Activated naive CD8-positive, alpha-beta T cell treated with anti-CD3 and anti-CD28 coated beads for 36 hours (primary cell): Measurements from ENCODE around the gene RYR3. TPM values are rescaled to one million over a fixed set of nuclear protein-coding genes. Genes with fewer than 3 reads are reported as not detected.

Source experiments
- DNase-seq: peaks from one replicate; pipeline ENCODE4 v3.0.0; 2021
- H3K27ac Mint-ChIP-seq: one replicate; pipeline ENCODE4 v1.8.0; 2022; ENCODE audit warnings: mild to moderate bottlenecking, moderate library complexity, mixed read lengths
- H3K27me3 Mint-ChIP-seq: one replicate; pipeline ENCODE4 v1.8.0; 2022; ENCODE audit warnings: mild to moderate bottlenecking, mixed read lengths
- H3K36me3 Mint-ChIP-seq: one replicate; pipeline ENCODE4 v1.8.0; 2021; ENCODE audit warnings: mild to moderate bottlenecking, mixed read lengths
- H3K4me1 Mint-ChIP-seq: one replicate; pipeline ENCODE4 v1.8.0; 2021; ENCODE audit warnings: mixed read lengths
- H3K4me3 Mint-ChIP-seq: one replicate; pipeline ENCODE4 v1.8.0; 2022; ENCODE audit warnings: mild to moderate bottlenecking, moderate library complexity, mixed read lengths
- H3K9me3 Mint-ChIP-seq: one replicate; pipeline ENCODE4 v1.8.0; 2022; ENCODE audit warnings: mixed read lengths
- total RNA-seq, 2 experiments: library from RNA; stranded (reverse); gene quantifications; one replicate each; pipeline ENCODE4 v1.2.3, GENCODE V29; 2021

The RYR3 gene
- total RNA-seq, 2 experiments from 2014 or later: not detected

DNA sequence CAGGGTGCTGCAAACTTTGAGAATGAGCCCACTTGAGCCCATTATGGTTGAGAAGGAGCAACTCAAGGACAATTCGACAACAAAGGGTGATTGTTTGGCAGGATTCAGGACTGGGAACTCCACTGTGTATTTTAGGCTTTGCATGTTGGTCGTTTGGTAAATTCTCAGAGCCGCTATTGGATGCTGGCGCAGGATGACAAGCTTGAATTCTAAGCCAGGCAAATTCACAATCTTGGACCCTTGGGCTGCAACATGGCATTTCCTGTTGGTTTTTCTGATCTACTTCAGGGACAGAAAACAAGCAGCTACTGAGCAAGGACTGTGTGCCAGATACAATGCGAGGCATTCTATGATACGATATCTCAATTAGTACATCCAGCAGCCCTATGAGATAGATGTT is 82.8 kb downstream of the RYR3 start:
- H3K36me3 Mint-ChIP-seq: no peaks in the 10 kb centered on the region
- no peaks in the 10 kb centered on the region for H3K4me1 Mint-ChIP-seq
- H3K27ac Mint-ChIP-seq: no peak overlapping the region
- peaks cover 7% of the 10 kb centered on the region for H3K27me3 Mint-ChIP-seq
- H3K4me3 Mint-ChIP-seq: no peak overlapping the region
- DNase-seq: no peak
- no peaks in the 10 kb centered on the region for H3K9me3 Mint-ChIP-seq

DNA sequence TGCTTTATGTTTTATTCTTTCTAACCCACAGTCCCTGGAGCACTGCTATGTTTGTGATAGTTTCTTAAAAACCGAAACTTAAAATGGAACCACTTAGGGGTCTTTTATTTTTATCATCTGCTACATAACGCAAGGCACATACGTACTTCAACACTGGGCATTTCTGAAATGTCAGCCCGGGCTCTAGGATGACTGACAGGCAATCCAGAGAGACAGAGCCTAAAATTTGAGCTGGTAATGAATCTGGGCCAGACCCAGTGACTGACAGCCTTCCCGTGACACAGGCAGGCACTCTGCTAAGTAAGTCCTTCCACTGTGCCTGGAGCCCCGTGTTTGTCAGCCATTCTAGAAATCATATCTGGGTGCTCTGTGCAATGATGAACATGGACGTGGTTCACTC is 84.6 kb downstream of the RYR3 start:
- Mint-ChIP-seq H3K9me3 (no peaks in the 10 kb centered on the region), H3K36me3 (no peaks in the 10 kb centered on the region), H3K4me1 (no peaks in the 10 kb centered on the region), H3K4me3 (no peak overlapping the region), H3K27ac (no peak overlapping the region), H3K27me3 (peaks cover 2% of the 10 kb centered on the region)
- DNase-seq: no peak

DNA sequence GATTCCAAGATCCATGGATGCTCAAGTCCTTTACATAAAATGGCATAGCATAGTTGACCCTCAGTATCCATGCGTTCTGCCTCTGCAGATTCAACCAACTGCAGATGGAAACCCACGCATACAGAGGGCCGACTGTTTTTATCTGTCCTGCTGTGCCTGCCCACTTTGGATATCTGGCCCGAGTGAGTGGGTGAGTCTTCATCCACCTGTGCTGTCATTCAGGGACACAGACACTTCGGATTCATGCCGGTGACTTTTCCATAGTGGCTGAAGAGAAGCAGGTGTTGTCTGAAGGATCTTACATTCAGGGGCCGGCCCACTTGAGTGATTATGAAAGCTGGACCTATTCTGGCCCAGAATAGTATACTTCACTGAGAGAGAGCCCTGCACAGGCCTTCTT is 85.1 kb downstream of the RYR3 start:
- DNase-seq: no peak
- Mint-ChIP-seq H3K27ac (no peak overlapping the region), H3K4me1 (no peaks in the 10 kb centered on the region), H3K4me3 (no peak overlapping the region), H3K9me3 (no peaks in the 10 kb centered on the region), H3K36me3 (no peaks in the 10 kb centered on the region), H3K27me3 (no peaks in the 10 kb centered on the region)

DNA sequence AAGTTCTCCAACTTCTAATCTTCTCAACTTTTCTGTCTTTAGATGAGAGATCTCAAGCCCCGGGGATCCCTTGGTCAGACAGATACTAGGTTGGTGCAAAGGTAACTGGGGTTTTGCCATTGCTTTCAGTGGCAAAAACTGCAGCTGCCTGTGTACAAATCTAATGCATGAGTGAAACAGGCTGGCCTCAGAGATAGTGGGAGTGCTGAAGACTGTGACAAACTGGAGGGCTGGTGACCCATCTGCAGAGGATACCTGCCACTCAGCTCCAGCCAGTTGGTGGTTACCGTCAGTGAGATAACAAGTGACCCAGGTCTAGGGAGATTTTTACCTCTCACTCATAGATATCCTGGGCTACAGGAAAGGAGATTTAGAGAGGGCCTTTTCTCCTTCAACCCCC is 85.7 kb downstream of the RYR3 start:
- Mint-ChIP-seq H3K4me1 (no peaks in the 10 kb centered on the region), H3K36me3 (no peaks in the 10 kb centered on the region), H3K9me3 (no peaks in the 10 kb centered on the region), H3K27ac (no peak overlapping the region), H3K27me3 (no peaks in the 10 kb centered on the region), H3K4me3 (no peak overlapping the region)
- DNase-seq: no peak

DNA sequence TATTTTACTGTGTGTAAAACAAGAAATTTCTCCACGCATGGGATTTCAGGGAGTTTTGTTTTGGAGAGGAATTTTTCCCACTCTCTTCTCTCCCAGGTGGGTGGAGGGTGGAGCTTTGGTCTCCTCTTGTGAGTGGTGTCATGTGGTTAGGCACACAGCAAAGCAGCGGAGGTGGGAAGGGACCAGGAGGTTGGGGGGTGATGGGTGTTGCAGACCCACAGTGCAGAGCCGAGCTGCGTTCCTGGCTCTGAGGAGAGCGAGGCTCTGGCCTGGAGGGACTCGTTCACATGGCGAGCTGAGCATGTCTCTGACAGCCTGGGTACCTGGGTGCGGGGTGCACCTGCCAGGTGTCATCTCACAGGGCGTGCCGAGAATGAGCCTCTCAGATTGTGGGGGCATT is 87.8 kb downstream of the RYR3 start:
- H3K9me3 Mint-ChIP-seq: no peaks in the 10 kb centered on the region
- H3K4me1 Mint-ChIP-seq: no peaks in the 10 kb centered on the region
- no peaks in the 10 kb centered on the region for H3K27me3 Mint-ChIP-seq
- no peak for DNase-seq
- no peak overlapping the region for H3K27ac Mint-ChIP-seq
- H3K4me3 Mint-ChIP-seq: no peak overlapping the region
- H3K36me3 Mint-ChIP-seq: no peaks in the 10 kb centered on the region

DNA sequence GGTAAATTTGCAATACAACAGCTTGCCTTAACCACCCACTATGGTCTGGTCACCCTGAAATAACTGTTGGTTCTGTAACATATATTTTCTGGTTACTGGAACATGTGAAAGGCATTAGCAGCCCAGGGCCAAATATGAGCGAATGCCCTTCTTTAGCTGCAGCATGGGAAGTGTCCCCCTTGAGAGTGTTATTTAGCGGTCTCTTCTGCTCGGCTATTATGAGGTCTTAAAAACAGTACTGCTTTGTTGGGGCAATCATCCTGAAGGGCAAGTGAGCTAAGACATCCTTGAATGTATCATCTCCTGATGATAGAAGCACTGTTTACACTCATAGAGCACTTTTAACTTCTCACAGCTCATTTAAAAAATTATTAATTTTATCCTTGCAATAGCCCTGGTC is 90.2 kb downstream of the RYR3 start:
- H3K4me1 Mint-ChIP-seq: no peaks in the 10 kb centered on the region
- no peaks in the 10 kb centered on the region for H3K36me3 Mint-ChIP-seq
- no peak overlapping the region for H3K27ac Mint-ChIP-seq
- H3K9me3 Mint-ChIP-seq: no peaks in the 10 kb centered on the region
- no peak for DNase-seq
- no peak overlapping the region for H3K4me3 Mint-ChIP-seq
- no peaks in the 10 kb centered on the region for H3K27me3 Mint-ChIP-seq

DNA sequence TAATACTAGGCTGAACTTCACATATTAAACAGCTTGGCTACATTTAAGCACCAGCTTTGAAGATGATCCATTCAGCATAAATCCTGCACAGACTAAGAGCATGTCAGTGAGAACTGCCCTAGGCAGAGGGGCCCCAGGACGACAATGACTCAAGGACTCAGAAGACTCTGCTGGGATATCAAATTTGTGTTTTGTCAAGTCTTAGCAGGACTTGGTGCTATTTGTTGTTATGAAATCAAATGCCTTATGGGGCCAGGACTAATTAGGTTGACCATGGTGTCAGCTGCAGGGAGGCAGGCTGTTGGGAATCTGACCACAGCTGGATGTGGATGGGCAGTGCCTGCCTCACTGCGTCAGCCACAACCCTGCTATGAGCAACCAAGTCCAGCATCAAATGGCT is 91.8 kb downstream of the RYR3 start:
- no peaks in the 10 kb centered on the region for H3K9me3 Mint-ChIP-seq
- H3K27me3 Mint-ChIP-seq: no peaks in the 10 kb centered on the region
- DNase-seq: no peak
- H3K27ac Mint-ChIP-seq: no peak overlapping the region
- no peak overlapping the region for H3K4me3 Mint-ChIP-seq
- H3K4me1 Mint-ChIP-seq: no peaks in the 10 kb centered on the region
- no peaks in the 10 kb centered on the region for H3K36me3 Mint-ChIP-seq

DNA sequence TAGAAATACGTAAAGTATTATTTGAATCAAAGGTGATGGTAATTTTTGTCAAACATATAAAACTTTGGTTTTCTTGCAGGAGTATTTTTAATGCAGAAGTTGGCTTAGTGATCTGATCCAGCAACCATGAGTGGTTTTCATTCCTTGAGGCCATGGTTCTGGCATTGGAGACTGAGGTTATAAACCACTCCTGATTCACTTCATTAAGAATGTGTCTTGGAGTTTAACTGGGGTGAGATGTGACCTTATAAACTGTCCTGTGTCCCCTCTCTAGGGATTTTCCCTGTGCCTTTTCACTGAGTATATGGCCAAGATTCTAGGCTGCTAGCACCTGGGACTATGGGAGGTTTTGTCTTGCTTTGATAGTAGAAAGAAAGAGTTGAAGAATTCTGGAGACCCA is 94.3 kb downstream of the RYR3 start:
- Mint-ChIP-seq H3K4me1 (no peaks in the 10 kb centered on the region), H3K27ac (no peak overlapping the region), H3K27me3 (no peaks in the 10 kb centered on the region), H3K4me3 (no peak overlapping the region), H3K36me3 (no peaks in the 10 kb centered on the region), H3K9me3 (no peaks in the 10 kb centered on the region)
- no peak for DNase-seq

DNA sequence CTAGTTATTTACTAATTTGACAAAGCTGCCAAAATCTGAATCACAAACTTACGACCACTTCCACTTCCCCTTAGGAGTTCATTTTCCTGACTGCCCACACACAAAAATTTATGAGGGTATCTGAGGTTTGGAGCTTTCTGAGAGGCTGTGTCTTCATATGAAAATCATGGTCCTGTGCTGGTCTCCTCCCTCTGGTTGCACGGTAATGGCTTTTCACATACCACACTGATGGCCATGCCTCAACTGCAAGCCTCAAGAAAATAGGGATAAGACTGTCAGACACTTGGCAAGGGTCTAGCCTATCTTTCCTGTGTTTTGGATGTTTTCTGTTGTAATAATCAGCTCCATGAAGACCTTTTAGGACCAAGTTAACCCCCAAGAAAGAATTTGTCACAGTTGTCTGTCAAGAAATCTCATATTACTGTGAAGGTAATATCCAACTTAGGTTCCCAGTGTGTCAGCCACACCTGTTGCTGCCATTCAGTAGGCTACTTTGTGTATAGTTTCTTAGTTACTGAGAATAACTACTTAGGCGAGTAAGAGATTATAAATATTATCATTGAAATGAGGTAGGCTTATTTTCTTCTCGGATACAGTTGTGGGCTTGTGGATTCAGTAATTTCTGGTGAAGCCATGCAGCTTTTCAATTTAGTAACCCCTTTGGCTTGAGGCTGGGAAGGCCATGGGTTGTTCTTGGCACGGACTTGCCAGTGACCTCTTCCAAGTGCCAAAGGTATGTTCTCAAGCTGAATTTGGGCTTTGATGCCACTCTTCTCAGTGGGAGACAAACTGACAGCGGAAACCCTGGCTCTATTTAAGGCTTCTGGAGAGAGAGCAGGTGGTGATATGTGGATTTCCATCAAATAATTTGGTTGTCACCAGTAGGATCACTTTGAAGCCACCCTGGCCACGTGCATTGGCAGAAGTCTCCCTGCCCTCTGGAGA is 101.1 kb downstream of the RYR3 start:
- H3K36me3 Mint-ChIP-seq: no peaks in the 10 kb centered on the region
- H3K27me3 Mint-ChIP-seq: no peaks in the 10 kb centered on the region
- no peaks in the 10 kb centered on the region for H3K9me3 Mint-ChIP-seq
- no peak overlapping the region for H3K4me3 Mint-ChIP-seq
- no peak overlapping the region for H3K27ac Mint-ChIP-seq
- no peaks in the 10 kb centered on the region for H3K4me1 Mint-ChIP-seq
- DNase-seq: no peak

DNA sequence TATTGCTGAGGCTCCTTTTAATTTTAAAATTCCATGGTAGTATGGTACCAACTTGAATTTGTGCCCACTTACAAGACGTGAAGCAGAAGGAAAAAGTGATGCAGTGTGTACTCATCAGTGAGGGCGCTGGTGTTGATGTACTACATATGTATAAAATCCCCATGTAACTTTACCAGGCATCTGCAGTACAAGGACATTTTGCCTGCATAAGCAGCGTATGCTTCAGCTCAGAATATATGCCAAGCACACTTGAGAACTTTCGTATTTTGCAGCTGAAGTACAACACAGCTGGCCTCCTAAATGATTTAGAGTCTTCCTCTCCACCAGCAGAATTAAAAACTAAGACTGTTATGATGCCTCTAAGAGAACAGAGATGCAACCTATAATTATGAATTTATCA is 108.9 kb downstream of the RYR3 start:
- H3K4me3 Mint-ChIP-seq: no peak overlapping the region
- no peaks in the 10 kb centered on the region for H3K36me3 Mint-ChIP-seq
- no peaks in the 10 kb centered on the region for H3K4me1 Mint-ChIP-seq
- H3K27ac Mint-ChIP-seq: no peak overlapping the region
- H3K27me3 Mint-ChIP-seq: peaks cover 4% of the 10 kb centered on the region
- H3K9me3 Mint-ChIP-seq: no peaks in the 10 kb centered on the region
- no peak for DNase-seq

DNA sequence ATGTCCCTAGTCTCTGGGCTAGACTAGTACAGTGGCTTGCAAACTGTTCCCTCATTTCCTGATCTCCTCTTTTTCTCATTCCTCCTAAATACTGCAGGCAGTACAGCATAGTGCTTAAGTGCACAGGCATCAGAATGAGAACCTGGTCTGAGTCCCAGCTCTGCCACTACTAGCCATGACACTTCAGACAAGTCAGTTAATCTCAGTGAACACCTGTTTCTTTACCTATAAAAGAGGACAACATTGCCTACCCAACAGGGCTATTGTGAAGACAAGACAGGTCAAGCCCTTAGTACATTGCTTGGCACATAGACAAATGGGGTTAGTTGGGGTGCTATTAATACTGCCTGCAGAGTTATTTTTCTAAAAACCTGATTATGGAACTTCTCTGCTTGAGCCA is 113.3 kb downstream of the RYR3 start:
- Mint-ChIP-seq H3K27me3 (peaks cover 4% of the 10 kb centered on the region), H3K27ac (no peak overlapping the region), H3K4me3 (no peak overlapping the region), H3K9me3 (no peaks in the 10 kb centered on the region), H3K4me1 (no peaks in the 10 kb centered on the region), H3K36me3 (no peaks in the 10 kb centered on the region)
- DNase-seq: no peak

DNA sequence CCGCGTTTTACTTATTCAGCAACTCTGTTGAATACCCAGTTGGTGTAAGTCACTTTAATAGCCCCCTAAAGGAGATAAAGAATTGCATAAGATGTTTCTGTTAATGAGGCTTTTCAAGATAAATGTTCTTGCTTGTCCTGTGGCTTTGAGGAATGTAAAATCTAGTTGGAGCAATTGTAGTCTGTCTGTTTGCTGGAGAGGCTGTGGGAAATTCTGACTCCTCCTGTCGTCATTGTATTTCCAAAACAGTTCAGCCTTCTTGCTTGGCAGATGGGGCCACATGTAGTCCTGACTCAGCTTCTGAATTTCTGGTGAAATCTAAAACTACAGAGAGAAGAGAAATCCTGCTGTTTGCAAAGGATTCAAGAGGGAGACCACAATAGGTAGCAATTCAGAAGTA is 114.4 kb downstream of the RYR3 start:
- H3K4me1 Mint-ChIP-seq: no peaks in the 10 kb centered on the region
- H3K9me3 Mint-ChIP-seq: no peaks in the 10 kb centered on the region
- H3K4me3 Mint-ChIP-seq: no peak overlapping the region
- H3K27me3 Mint-ChIP-seq: peaks cover 6% of the 10 kb centered on the region
- H3K27ac Mint-ChIP-seq: no peak overlapping the region
- no peaks in the 10 kb centered on the region for H3K36me3 Mint-ChIP-seq
- no peak for DNase-seq

DNA sequence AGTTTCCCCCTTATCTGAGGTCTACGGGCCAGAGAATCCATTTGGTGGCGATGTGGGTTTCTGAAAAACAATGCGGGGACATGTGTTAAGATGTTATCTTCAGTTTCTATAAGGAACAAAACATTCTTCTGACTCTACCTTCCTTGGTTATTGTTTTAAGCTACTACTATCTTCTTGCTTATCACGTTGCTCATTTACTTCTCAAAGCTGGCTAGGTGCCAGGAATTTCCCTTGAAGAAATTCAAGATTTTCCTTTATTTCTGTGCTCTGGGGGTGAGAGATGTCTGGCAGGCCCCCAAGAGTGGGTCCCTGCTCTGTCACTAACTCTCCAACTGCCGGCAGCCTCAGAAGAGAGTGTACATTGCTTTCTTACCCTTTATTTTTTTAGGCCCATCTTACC is 119.8 kb downstream of the RYR3 start:
- H3K4me3 Mint-ChIP-seq: no peak overlapping the region
- no peaks in the 10 kb centered on the region for H3K4me1 Mint-ChIP-seq
- no peaks in the 10 kb centered on the region for H3K36me3 Mint-ChIP-seq
- H3K27ac Mint-ChIP-seq: no peak overlapping the region
- H3K27me3 Mint-ChIP-seq: peaks cover 6% of the 10 kb centered on the region
- H3K9me3 Mint-ChIP-seq: no peaks in the 10 kb centered on the region
- no peak for DNase-seq

DNA sequence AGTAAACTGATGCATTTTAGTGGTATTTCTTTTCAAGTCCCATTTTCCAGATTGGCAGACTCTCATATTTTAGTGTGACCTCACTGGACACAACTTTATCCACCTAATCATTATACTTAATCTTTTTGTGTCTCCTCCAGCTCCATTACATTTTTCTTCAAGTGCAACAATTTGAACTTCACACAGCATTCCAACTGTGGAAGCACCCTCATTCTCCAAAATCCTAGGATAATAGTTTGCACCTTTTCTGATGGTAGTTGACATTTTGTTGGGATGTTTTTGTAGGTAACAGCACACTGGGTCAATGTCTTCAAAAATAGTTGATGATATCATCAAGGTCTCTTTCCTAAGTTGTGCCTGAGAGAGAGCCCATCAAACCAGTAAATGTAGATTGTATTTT is 123.1 kb downstream of the RYR3 start:
- H3K27me3 Mint-ChIP-seq: peaks cover 6% of the 10 kb centered on the region
- H3K36me3 Mint-ChIP-seq: no peaks in the 10 kb centered on the region
- no peak for DNase-seq
- no peak overlapping the region for H3K4me3 Mint-ChIP-seq
- no peaks in the 10 kb centered on the region for H3K9me3 Mint-ChIP-seq
- no peak overlapping the region for H3K27ac Mint-ChIP-seq
- H3K4me1 Mint-ChIP-seq: no peaks in the 10 kb centered on the region

DNA sequence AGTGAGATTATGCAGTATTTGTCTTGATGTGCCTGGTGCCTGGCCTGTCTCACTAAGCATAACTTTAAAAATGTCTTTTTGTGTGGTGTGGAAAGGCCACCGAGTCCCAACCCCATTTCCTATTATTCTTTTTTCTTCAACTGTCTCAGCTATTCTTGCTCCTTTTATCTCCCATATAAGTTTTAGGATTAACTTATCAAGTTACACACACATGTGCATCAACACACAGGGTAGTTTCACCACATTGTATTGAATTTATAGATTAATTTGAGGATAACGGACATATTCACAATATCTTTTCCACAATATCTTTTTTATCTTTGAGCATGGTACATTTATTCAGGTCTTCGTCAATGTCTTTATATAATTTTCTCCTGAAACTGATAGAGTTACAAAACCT is 127.6 kb downstream of the RYR3 start:
- no peak for DNase-seq
- no peaks in the 10 kb centered on the region for H3K9me3 Mint-ChIP-seq
- no peaks in the 10 kb centered on the region for H3K36me3 Mint-ChIP-seq
- H3K4me1 Mint-ChIP-seq: no peaks in the 10 kb centered on the region
- no peak overlapping the region for H3K27ac Mint-ChIP-seq
- no peaks in the 10 kb centered on the region for H3K27me3 Mint-ChIP-seq
- H3K4me3 Mint-ChIP-seq: no peak overlapping the region

DNA sequence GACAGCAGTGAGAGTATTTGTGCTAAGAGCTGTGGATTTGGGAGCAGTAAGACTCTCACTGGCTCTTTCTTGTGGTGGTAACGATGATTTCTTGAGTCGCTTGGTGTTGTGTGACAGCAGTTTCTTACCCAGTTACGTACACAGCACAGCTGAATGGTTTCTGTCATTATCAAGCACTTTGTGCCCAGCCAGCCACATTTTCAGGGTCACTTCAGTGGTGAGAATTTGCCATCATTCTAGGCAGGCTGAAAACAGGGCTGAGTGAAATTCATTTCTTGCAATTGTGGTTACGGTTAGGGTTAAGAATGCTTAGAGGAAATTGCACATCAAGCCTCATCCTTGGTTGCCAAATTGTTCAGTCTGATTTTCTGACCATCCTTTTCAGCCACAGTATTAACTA is 130.1 kb downstream of the RYR3 start:
- Mint-ChIP-seq H3K9me3 (no peaks in the 10 kb centered on the region), H3K4me3 (no peak overlapping the region), H3K27me3 (peaks cover 2% of the 10 kb centered on the region), H3K36me3 (no peaks in the 10 kb centered on the region), H3K4me1 (no peaks in the 10 kb centered on the region), H3K27ac (no peak overlapping the region)
- no peak for DNase-seq
